Skeletal muscle cell (primary cell): ENCODE measurements around the gene SF1.

ENCODE experiments used
- DNase-seq: peaks from one replicate; pipeline ENCODE4 v3.0.0-alpha.2; 2010; ENCODE audit warnings: low read depth
- H3K4me3 ChIP-seq: 2 replicates; pipeline ENCODE4 v1.5.1; 2011; ENCODE audit warnings: low read depth, mild to moderate bottlenecking, control low read depth, low read length, moderate library complexity

The SF1 gene

DNA sequence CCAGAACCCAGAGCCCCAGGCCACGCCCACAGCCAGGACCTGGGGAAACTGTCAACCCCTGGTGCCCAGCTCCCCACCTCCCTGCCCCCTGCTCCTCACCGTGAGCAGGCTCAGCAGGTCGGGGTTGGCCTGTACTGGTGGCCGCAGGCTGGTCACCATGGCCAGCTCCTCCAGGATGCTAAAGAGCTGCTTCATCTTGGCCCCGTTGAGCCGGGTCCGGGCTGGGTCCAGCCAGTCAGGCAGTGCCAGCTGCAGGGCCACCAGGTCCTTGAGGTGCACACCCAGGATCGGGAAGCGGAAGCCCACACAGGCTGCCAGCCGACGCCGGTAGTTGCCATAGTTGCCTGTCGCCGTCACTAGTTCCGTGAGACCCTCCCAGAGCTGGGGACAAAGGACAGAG lies 41.7 kb downstream of the SF1 start:
- H3K4me3 ChIP-seq = no peak overlapping the region
- DNase-seq = no peak

DNA sequence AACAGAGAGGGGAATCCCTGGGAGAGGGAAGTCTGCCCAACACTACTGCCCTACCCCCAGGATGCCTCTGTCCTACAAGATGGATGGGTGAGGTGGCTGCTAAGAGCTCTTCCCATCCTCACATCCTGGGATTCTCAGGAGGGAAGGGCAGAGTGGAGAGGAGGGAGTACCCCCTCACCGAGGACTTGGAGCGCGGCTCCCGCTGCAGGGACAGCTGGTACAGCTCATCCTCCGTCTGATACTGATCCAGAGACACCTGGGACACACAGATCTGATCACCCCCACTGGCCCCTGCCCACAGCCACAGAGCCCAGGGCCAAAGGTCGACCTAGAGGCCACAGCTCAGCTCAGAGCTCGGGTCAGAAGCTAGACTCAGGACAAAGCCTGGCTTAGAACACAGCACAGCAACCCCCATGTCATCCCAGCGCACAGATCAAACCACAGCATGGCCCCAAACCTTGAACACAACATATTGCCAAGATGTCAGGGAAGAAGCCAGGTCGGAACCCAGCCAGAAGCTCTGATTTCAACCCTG lies 42.5 kb downstream of the SF1 start:
- no peak for DNase-seq
- no peak overlapping the region for H3K4me3 ChIP-seq

DNA sequence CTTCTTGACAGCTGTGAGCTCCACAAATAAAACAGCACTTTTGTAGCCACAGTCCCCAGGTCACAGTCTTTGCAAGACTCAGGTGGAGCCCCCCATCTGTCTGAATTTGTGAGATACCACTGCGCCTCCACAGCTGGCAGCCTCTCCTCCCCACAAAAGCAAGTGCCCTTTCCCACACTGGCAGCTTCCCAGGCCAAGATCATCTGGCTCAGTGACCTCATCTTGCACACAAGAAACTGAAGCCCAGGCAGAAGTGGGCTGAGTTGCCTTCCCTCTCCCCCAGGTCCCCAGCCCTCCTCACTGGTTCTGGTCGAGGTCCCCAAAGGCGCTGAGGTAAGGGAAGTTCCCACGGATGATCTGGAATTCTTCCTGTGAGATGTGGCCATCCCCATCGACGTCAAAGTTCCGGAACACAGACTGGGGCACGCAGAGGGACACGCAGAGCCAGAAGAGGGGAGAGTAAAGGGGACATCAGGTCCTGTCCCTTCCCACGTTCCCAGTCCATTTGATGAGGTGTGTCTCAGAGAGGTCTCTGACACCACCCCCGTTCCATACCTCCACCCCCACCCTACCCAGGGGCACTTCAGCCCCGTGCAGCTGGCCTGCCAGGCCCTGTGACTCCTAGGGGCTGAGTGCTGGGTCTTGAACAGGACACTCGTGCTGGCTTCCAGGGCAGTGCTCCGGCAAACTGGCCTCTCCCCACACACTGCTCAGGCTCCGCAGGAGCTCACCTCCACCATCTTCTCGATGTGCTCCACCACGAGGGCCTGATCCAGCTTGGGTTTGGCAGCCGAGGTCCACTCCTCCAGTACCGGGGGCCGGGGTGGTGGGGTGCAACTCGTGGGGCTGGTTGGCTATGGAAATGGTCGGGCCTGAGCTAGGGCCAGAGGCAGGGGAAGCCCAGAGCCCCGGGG lies 43.3 kb downstream of the SF1 start:
- DNase-seq = no peak
- H3K4me3 ChIP-seq = no peak overlapping the region

DNA sequence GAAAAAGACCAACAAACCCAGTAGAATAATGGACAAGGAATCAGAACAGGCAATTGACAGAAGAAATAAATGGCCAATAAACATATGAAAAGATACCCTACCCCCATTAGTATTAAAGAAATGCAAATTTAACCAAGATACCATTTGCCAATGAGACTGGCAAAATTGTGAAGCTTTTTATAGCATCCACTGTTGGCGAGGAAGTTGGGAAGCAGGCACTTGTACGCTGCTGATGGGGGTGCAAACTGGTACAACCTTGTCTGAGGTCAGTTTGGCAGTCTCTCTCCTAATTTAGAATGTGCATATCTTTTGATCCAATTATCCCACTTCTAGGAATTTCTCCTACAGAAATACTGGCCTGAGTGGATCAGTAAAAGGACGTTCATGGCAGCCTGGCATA lies 46.7 kb downstream of the SF1 start:
- H3K4me3 ChIP-seq = no peak overlapping the region
- DNase-seq = no peak

DNA sequence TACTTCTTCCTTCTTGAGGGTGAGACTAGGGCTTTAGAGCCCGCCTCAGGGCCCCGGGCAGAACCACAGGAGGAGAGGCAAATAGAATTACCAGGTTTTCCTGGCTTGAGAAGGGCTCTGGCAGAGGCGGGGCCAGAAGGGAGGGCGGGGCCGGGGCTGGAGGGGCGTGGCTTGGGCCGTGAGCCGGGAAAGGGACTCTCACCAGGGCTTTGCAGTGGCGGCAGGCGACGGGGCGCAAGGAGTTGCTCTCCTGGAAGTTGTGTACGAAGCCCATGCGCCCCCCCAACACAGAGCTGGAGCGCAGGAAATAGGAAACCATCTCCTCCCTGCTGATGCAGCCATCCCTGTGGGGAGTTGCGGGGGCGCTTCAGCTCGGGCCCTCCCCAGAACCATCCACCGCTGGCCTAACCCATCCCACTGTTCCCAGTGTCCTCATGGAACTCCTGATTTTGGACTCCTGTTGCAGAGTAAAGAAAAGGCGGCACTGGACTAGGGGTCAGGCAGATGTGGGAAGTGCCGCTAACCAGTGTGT lies 48.4 kb downstream of the SF1 start:
- no peak overlapping the region for H3K4me3 ChIP-seq
- no peak for DNase-seq

DNA sequence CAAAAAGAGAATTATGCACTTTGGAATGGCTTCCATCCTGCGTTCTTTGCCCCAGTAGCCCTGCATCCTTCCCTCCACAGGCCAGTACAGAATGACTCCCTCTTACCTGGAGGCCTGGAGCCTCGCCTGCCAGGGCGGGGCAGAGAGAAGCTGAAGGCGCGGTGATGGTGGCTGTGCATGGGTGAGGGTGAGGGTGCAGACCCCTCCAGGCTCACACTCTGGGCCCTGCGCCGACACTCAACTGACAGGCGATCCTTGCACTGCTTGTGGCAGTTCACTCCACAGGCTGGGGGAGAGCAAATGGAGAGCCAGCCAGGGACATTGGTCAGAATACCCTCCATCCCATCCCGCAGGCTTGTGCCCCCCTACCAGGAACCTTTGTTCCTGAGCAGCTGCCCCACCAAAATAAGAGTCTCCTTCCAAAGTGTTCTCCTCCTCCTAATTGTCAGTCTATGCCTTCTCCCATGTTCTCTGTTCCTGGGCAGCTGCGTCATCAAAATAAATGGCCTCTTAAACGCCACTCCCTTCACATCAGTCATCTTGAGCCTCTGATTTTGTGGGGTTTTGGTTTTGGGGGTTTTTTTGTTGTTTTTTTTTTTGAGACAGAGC lies 49.5 kb downstream of the SF1 start:
- no peak overlapping the region for H3K4me3 ChIP-seq
- no peak for DNase-seq

DNA sequence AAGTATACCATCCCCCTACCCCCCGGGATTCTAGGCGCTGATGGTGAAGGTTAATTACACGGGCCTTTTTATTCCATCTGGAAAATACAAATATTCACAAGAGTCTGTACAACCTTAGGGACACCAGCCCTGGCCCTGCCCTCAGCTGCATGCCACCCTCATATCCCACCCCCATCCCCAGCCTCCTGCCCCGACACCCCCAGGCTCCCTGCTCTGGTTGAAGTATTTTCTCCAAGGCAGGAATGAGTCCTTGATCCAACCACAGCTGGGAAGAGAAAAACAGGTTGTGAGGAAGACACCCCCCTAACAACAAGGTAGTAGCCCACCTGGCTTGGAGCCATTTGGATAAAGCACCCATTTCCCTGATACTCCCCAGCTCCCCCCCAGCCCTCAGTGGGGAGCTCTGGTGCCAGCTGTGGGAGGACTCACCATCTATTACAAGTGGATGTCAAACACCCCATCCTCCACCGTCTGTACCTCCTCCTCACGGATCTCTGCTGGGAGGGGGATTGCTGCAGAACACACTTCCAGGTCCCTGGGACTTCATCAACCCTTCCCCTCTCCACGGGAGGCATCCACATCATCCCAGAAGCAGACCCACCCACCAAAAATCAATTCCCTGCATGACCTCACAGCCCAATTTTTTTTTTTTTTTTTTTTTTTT lies 51.3 kb downstream of the SF1 start:
- H3K4me3 ChIP-seq = no peak overlapping the region
- DNase-seq = no peak

DNA sequence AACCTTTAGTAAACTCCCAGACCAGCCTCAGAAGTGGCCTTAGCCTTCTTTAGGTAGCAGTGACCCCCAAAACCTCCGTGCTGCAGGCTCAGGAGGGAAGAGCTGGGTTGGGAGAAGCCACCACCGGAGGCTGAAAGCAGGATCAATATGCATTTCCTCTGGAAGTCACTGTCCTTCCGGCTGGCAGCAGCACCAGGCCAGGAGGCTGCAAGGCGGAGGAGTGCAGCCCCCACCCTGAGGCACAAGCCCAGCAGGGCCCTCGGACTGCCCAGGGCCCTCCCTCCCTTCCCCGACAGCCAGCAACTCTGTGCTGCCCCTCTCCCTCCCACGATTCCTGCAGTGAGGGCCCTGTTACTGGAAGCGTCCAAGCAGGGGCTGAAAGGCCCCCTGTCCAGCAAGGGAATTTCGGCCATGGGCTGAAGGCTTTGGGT lies 52.1 kb downstream of the SF1 start:
- DNase-seq = no peak
- H3K4me3 ChIP-seq = no peak overlapping the region

DNA sequence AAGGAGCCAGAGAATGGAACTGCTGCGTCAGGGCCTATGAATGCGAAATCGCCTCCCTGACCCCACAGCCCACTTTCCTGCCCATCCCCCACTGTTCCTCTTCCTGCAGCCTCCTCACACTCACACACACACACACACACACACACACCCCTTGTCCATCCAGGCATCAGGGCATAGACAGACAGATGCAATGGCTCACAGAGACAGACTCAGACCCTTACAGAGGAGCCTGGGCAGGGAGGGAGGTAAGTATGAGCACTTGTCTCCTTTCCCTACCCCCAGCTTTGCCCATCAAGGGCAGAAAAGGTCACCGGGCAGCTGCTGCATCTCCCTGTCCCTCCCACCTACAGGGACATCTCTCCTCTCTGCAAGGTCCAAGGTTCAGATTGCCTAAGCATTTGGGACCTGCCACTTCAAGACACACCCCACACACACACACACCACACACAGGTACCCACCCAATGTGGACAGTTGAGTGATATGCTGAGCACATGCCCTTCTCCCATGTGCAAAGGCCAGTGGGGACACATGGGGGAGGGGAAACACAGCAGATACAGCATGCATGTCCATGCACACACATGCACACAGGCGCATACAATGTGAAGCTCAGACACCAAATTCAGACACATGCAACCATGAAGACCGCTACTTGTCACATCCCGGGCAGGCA lies 53.3 kb downstream of the SF1 start:
- H3K4me3 ChIP-seq = no peak overlapping the region
- DNase-seq = no peak

DNA sequence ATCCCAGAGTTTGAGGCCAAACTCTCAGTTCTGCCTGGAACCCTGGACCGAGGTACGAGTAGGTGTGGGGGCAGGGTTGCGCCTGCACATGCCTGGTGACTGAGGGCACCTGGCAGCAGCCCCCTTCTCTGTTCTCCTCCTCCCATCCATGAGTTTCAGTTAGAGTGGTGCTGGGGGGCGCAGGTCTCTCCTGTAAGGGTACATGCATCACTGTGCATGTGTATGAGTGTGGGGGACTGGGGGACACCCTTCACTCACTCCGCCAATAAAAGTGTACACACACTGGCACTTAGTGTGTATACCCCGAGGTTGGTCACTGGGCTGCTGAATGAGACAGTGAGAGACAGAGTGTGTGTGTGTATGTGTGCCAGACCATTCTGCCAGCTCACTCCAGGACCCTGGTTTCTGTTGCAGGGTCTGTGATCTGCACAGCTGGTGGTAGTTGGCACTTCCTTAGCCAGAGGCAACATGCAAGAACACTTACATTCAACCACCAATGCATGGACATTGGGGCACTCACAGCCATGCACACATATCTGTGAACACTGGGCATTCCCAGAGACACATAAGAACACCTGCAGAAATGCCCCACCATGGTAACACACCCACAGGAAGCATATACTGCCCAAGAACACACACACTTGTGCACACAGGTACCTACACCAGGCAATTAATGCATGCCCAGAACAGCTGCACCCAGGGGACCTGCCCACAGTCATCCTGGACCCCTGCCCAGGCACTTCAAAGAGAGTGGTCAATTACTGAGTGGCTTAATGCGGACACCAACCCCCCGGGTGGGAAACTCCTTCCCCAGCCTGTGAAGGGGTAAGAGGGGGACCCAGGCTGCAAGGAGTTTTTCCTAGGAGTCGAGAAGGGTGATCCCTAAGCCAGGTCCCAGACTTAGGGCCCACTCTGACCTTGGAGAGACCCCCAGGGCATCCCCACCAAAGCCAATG lies 54.2 kb downstream of the SF1 start:
- no peak for DNase-seq
- no peak overlapping the region for H3K4me3 ChIP-seq

DNA sequence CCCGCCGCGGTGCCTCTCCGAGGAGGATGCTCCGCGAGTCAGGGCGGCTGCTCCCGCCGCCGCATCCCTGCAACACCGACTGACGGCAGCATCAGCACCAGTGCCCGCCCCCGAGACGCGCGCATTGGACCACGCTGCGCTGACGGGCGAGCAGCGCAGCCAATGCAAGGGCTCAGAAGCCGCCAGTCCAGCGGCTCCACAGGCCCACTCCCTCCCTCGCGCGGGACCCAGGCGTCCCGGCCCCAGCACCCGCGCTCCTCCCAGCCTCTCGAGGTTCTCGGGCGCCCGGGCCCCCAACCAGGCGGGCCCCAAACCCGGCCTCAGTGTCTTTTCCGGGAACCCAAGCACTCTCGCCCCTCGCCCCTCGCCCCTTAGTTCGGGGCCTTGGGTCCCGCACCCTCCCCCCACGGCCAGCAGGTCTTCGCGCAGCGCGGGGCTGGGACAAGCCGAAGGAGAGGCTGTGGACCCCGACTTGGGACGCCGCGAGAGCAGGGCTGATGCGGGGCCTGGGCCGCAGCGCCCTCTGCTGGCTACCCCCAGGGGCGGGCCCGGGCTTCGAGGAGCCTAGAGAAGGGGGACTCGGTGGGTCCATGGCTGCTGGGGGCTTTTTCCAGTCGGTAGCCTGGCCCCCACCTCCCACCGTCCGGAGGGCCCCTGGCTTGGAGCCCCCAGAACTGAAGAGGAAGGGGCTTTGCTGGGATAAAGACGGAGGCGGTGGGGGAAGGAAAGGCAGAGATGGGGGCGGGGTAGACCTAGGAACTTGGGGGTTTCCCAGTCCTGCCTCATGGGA lies 55.0 kb downstream of the SF1 start, which contains the start of gene NRXN2:
Gene NRXN2, minus strand, starts transcription at position 81 of the 790 bp plus-strand sequence. CDS start 9,498 bp downstream, outside the sequence.
- peak within 1 kb of the TSS; percentile 64 for H3K4me3 ChIP-seq
- DNase-seq = no peak

DNA sequence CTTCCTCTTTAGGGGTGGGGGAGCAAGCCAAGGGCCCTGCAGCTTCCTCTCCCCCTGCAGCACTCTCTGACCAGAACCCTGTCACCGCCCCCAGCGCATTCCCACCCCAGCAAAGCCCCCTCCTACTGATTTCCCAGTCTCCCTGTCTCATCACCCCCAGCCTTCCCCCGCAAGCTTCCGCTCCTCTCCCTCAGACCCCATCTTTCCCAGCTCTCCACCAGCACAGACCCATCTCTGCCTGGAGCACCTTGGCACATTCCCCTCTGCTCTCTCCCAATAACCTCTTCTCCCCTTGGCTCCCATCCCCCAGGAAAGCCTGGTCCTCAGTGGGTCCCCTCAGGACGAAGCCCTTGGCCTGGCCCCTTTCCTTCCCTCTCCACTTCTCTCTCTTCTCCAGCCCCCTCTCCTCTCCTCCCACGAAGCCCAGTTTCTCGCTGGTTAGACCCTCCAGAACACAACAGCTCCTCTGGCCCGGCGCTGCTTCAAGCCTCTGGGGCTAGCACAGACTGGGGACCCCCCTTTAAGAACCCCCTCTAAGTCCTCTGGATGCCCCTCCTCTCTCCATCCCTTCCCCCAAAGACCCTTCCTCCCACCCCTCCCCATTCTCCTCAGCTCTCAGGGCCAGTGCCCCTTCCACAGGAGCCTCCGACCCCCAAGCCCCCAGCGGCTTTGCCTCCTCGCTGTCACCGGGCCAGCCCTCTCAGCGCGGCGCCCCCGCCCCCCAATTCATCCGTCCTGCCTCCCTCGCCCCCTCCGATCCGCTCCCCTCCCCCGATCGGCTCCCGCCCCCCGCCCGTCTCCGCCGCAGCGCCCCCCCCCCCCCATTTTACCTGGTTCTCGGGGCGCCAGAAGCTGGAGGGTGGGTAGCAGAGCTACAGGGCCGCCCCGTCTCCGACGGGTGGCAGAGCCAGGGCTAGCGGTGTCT lies 55.9 kb downstream of the SF1 start:
- H3K4me3 ChIP-seq = no peak overlapping the region
- no peak for DNase-seq

DNA sequence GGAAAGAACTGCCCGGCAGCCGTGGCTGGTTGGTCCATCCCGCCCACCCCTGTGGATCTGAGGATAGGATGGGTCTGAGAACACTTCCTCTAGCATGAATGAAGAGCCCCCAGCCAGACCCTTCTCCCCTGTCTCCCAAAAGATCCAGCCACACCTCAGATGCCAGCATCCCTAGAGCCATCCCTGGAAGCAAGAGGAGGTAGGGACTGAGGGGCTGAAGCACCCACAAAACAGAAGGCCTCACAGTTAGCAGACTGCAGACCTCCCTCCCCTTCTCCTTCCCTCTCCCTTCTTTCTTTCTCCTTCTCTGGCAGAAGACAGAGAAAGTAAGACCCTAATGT lies 57.0 kb downstream of the SF1 start:
- no peak overlapping the region for H3K4me3 ChIP-seq

DNA sequence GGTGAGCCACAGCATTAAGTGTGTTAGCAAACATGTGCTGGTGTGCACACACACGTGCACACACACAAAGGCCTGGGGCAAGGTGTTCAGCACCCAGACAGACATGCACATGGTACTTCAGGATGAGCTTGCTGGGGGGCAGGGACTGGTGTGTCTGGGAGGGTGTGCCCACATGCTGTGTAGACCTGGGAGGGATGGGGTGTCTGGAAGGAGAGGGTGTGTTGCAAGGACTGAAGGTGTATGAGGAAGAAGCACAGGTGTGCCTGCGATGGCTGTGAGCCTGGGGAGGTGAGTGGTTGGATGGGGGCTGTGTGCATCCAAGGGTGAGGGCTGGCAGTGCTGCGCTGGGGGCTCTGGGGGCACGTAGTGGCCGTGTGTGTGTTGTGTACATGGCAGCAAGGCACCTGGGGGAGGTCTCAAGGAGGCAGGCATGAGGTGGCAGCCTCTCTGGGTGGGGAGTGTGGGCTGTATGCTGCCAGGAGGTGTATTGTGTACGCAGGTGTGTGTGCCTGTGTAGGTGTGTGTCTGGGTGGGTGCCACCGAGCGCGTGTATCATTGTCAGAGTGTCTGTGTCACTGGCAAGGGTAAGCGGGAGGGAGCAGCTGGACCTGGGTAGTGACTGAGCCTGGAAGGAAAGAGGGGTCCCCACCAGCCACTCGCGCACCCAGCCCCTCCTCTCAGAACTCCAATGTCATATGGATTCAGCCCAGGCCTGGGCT lies 57.5 kb downstream of the SF1 start:
- no peak overlapping the region for H3K4me3 ChIP-seq
- DNase-seq = no peak

More for the DNA sequence above, 57.0 kb downstream of the SF1 start:
- no peak for DNase-seq

DNA sequence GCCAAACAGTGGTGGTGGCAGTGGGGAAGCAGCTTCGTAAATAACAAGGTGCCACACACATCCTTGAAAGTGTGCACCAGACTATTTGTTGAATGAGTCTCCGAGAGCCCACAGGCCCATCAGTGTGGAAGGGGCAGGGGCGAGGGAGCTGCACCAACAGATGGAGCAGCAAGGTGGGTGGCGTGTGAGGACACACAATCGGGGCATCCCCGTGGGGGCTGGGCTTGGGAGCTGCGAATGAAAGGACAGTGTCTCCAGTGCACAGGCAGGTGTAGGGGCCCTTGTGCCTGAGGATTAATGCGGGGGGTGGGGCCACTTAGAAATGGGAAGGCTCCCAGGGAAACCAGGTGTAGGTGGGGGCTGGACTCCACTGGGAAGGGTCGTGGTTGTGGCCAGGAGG lies 58.2 kb downstream of the SF1 start:
- DNase-seq = no peak
- no peak overlapping the region for H3K4me3 ChIP-seq

DNA sequence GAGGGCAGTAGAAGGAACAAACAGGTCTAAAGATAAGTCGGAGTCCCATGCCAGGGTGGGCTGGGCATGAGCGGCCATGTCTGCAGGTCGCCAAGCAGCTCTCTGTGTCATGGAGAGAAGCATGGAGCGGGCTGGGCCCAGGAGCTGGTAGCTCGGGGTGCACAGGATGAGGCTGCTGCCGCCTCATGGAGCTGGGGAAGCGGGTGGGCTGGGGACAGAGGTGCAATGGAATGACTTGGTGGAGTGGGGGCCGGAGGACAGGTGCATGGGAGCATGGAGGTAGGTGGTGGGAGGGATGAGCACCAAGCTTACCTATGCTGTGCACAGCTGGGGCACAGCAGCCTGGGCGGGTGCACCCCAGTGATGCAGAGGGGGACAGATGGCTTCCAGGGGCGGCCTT lies 58.9 kb downstream of the SF1 start:
- no peak overlapping the region for H3K4me3 ChIP-seq
- DNase-seq = no peak
